Measurements from ENCODE around the gene OR52J3. TPM values are rescaled to one million over a fixed set of nuclear protein-coding genes. Genes with fewer than 3 reads are reported as not detected.

OR52J3 gene
- total and polyA plus RNA-seq, 11 donors: not detected

- H3K27ac ChIP-seq: no peak overlapping the region
- DNase-seq (no peak), ATAC-seq (no peak)
- H3K4me3 ChIP-seq: no peak overlapping the region
- peaks cover 0 to 5% (median 0%) of the 10 kb centered on the region in 9 donors for H3K27me3 ChIP-seq
- intact Hi-C loops (cut with DNase I): no loop called here
- no peaks in the 10 kb centered on the region for H3K36me3 ChIP-seq
- 60 to 67% (median 65%) methylated on average over 8 of the region's 8 CpGs for WGBS, 4 donors
- no peak for TF ChIP-seq CTCF (IDR thresholded peaks at IDR 0.05)
- TF ChIP-seq POLR2A (IDR thresholded peaks at IDR 0.05): no peak
- no peaks in the 10 kb centered on the region for H3K4me1 ChIP-seq
- no peaks in the 10 kb centered on the region for H3K9me3 ChIP-seq
Observed at GRCh38 chr11:5011254-5011653, 35.1 kb upstream of the OR52J3 start.

- ATAC-seq: no peak
- Histone ChIP-seq H3K27me3 (peaks cover 0 to 5% (median 0%) of the 10 kb centered on the region in 9 donors), H3K4me3 (no peak overlapping the region), H3K27ac (no peak overlapping the region), H3K9me3 (no peaks in the 10 kb centered on the region), H3K36me3 (no peaks in the 10 kb centered on the region), H3K4me1 (no peaks in the 10 kb centered on the region)
- no peak for TF ChIP-seq POLR2A (IDR thresholded peaks at IDR 0.05)
- TF ChIP-seq CTCF (IDR thresholded peaks at IDR 0.05): no peak
- intact Hi-C loops (cut with DNase I): no loop called here
- DNase-seq: no peak
- 76 to 89% (median 82%) methylated on average over 1 of the region's 1 CpG for WGBS, 4 donors
Observed at GRCh38 chr11:5013012-5013411, 33.3 kb upstream of the OR52J3 start.

GRCh38 chr11:5021996-5022395 lies 24.3 kb upstream of the OR52J3 start:
- ATAC-seq (peak; percentile 71 to 96 (median 91)), DNase-seq (no peak)
- no peaks in the 10 kb centered on the region for H3K27me3 ChIP-seq
- peaks cover 0 to 10% (median 0%) of the 10 kb centered on the region in 12 donors for H3K4me1 ChIP-seq
- TF ChIP-seq POLR2A (IDR thresholded peaks at IDR 0.05): no peak
- no peak for TF ChIP-seq CTCF (IDR thresholded peaks at IDR 0.05)
- H3K36me3 ChIP-seq: no peaks in the 10 kb centered on the region
- WGBS, 4 donors: 33 to 85% (median 60%) methylated on average over 1 to 2 of the region's 2 CpGs
- intact Hi-C loops (cut with DNase I): no loop called here
- H3K9me3 ChIP-seq: peaks cover 0 to 24% (median 4%) of the 10 kb centered on the region in 12 donors
- H3K27ac ChIP-seq: peak overlapping the region in 2 of 12 donors; percentile 12 to 33
- no peak overlapping the region for H3K4me3 ChIP-seq

GRCh38 chr11:5036669-5037068 lies 9.7 kb upstream of the OR52J3 start:
- no peak overlapping the region for H3K27ac ChIP-seq
- TF ChIP-seq CTCF (IDR thresholded peaks at IDR 0.05): no peak
- no peak for TF ChIP-seq POLR2A (IDR thresholded peaks at IDR 0.05)
- H3K4me3 ChIP-seq: no peak overlapping the region
- H3K9me3 ChIP-seq: no peaks in the 10 kb centered on the region
- no peak for DNase-seq
- no peaks in the 10 kb centered on the region for H3K4me1 ChIP-seq
- ATAC-seq: no peak
- H3K27me3 ChIP-seq: no peaks in the 10 kb centered on the region
- intact Hi-C loops (cut with DNase I): no loop called here
- no peaks in the 10 kb centered on the region for H3K36me3 ChIP-seq
- 77 to 89% (median 78%) methylated on average over 2 of the region's 2 CpGs for WGBS, 4 donors
